A673 (cell line): ENCODE data around the gene PPP1R14D. TPM values are rescaled to one million over a fixed set of nuclear protein-coding genes. Genes with fewer than 3 reads are reported as not detected.

Experiments used
- BruUV-seq: library from RNA; stranded (reverse); fragments of 400-500 nt; replicated peaks from 2 replicates; lab custom pipeline; 2021; lab: Mats Ljungman, UMichigan
- CTCF ChIA-PET: fragments of 300-600 bp; sonication (Branson Sonifier 250); formaldehyde crosslinking; loops from one replicate; lab custom pipeline; 2022; ENCODE audit warnings: antibody characterized with exemption; lab: Charles Lee
- POLR2A ChIA-PET: fragments of 300-600 bp; sonication (Branson Sonifier 250); formaldehyde crosslinking; loops from one replicate; lab custom pipeline; 2022; ENCODE audit warnings: antibody characterized with exemption; ENCODE audit not compliant: low non-redundant PET; lab: Charles Lee
- DNase-seq: peaks from one replicate; pipeline ENCODE4 v3.0.0-alpha.2; 2015; ENCODE audit warnings: low spot score
- H3K27ac ChIP-seq: fragments of 200-600 bp; sonication (generic); 2 replicates; pipeline ENCODE4 v1.5.1; 2016; ENCODE audit warnings: mixed run types, low read depth, mild to moderate bottlenecking, mixed read lengths, antibody characterized with exemption, low read length; ENCODE audit not compliant: poor library complexity, severe bottlenecking
- H3K27me3 ChIP-seq: fragments of 200-600 bp; sonication (generic); replicated peaks from 2 replicates; pipeline ENCODE4 v1.6.1; 2017; ENCODE audit warnings: mixed run types, low read depth, mild to moderate bottlenecking, mixed read lengths, antibody characterized with exemption, low read length; ENCODE audit not compliant: insufficient read depth, poor library complexity
- H3K36me3 ChIP-seq: fragments of 200-600 bp; sonication (generic); 2 replicates; pipeline ENCODE4 v1.6.1; 2016; ENCODE audit warnings: mixed run types, mild to moderate bottlenecking, mixed read lengths, antibody characterized with exemption, low read length; ENCODE audit not compliant: insufficient read depth, poor library complexity, severe bottlenecking
- H3K4me1 ChIP-seq: fragments of 200-600 bp; sonication (generic); 2 replicates; pipeline ENCODE4 v1.6.1; 2017; ENCODE audit warnings: mixed run types, mild to moderate bottlenecking, mixed read lengths, antibody characterized with exemption, low read length; ENCODE audit not compliant: insufficient read depth, poor library complexity, severe bottlenecking
- H3K4me3 ChIP-seq: fragments of 200-600 bp; sonication (generic); 2 replicates; pipeline ENCODE4 v1.5.1; 2016; ENCODE audit warnings: low read depth, mixed run types, mild to moderate bottlenecking, mixed read lengths, low read length; ENCODE audit not compliant: poor library complexity, severe bottlenecking
- H3K9me3 ChIP-seq: fragments of 200-600 bp; sonication (generic); 2 replicates; pipeline ENCODE4 v1.6.1; 2016; ENCODE audit warnings: mixed run types, low read depth, mild to moderate bottlenecking, mixed read lengths, antibody characterized with exemption, low read length; ENCODE audit not compliant: poor library complexity, severe bottlenecking
- CTCF ChIP-seq: fragments of 300-800, 200-600 bp; sonication (generic); conservative IDR thresholded peaks from 2 replicates; pipeline ENCODE4 v1.5.1; 2017; ENCODE audit warnings: low read depth, mild to moderate bottlenecking, antibody characterized with exemption, low read length, moderate library complexity, mixed read lengths
- EZH2 ChIP-seq: fragments of 200-600 bp; sonication (generic); IDR thresholded peaks from 2 replicates; pipeline ENCODE4 v1.6.1; 2017; ENCODE audit warnings: borderline replicate concordance, low read depth, mild to moderate bottlenecking, mixed read lengths, antibody characterized with exemption, low read length; ENCODE audit not compliant: poor library complexity, severe bottlenecking
- intact Hi-C: fragments of 100-400 bp; cut with micrococcal nuclease; formaldehyde crosslinking; loops from one replicate; pipeline ENCODE4 v1.10.0; 2022; ENCODE audit not compliant: unreplicated experiment
- total RNA-seq: library from RNA; stranded (reverse); gene quantifications from 2 replicates; pipeline ENCODE4 v1.2.3, GENCODE V29; 2021

PPP1R14D gene
- total RNA-seq, 1 experiment from 2014 or later, result not detected

GRCh38 chr15:40872791-40873693 is 44.5 kb upstream of the PPP1R14D start:
- H3K9me3 ChIP-seq, result no peaks in the 10 kb centered on the region
- TF ChIP-seq CTCF, result no peak
- POLR2A ChIA-PET, result interaction anchor here (0.6 to 0.7 kb wide), 2 partner anchors 14 to 391 kb away, joined by 3 read pairs; no protein-coding TSS in a partner anchor
- peak overlapping the region; percentile 72 for H3K4me3 ChIP-seq
- CTCF ChIA-PET, result interaction anchor here (0.5 to 3.6 kb wide), 12 partner anchors 9 to 1108 kb away, joined by 3 to 23 read pairs (median 6); partner anchors contain the start of gene VPS18
- no peak overlapping the region for H3K27ac ChIP-seq
- no TSS peak for BruUV-seq
- H3K4me1 ChIP-seq, result peaks cover 4% of the 10 kb centered on the region
- no peak for DNase-seq
- H3K27me3 ChIP-seq, result no peaks in the 10 kb centered on the region
- intact Hi-C loops, result no loop called here
- H3K36me3 ChIP-seq, result no peaks in the 10 kb centered on the region

- TF ChIP-seq EZH2 (no peak), CTCF (no peak)
- POLR2A ChIA-PET, result no interaction called here
Observed at GRCh38 chr15:40871749-40872617, 43.5 kb upstream of the PPP1R14D start.

GRCh38 chr15:40870716-40871115 is 42.2 kb upstream of the PPP1R14D start:
- Histone ChIP-seq H3K9me3 (no peaks in the 10 kb centered on the region), H3K36me3 (no peaks in the 10 kb centered on the region), H3K27ac (no peak overlapping the region), H3K4me3 (no peak overlapping the region), H3K4me1 (peaks cover 4% of the 10 kb centered on the region), H3K27me3 (no peaks in the 10 kb centered on the region)
- DNase-seq, result no peak
- CTCF ChIA-PET, result interaction anchor here (1.4 to 2.5 kb wide), 2 partner anchors 11 to 13 kb away, joined by 5 to 19 read pairs; no protein-coding TSS in a partner anchor
- intact Hi-C loops, result no loop called here
- POLR2A ChIA-PET, result no interaction called here
- TF ChIP-seq CTCF (no peak), EZH2 (no peak)
- no TSS peak for BruUV-seq

More at GRCh38 chr15:40871749-40872617, 43.5 kb upstream of the PPP1R14D start:
- Histone ChIP-seq H3K27ac (no peak overlapping the region), H3K9me3 (no peaks in the 10 kb centered on the region), H3K27me3 (no peaks in the 10 kb centered on the region), H3K4me1 (peaks cover 4% of the 10 kb centered on the region), H3K4me3 (no peak overlapping the region), H3K36me3 (no peaks in the 10 kb centered on the region)
- intact Hi-C loops, result no loop called here
- CTCF ChIA-PET, result interaction anchor here (0.5 to 1.5 kb wide), 2 partner anchors 14 to 126 kb away, joined by 6 to 10 read pairs; no protein-coding TSS in a partner anchor
- BruUV-seq, result no TSS peak
- DNase-seq, result no peak
